GM18951 (cell line): ENCODE measurements around the gene MED13L.

Experiments
- POLR2A ChIP-seq: IDR thresholded peaks from 4 replicates; pipeline ENCODE4 v1.6.1; 2011; ENCODE audit warnings: mild to moderate bottlenecking; ENCODE audit not compliant: insufficient read length, insufficient read depth; ENCODE audit errors: extremely low read depth
- in situ Hi-C: fragments of 300-500 bp; cut with MboI; formaldehyde crosslinking; loops from one replicate; pipeline ENCODE4 v1.12.0; 2022; ENCODE audit warnings: low sequenced_read_pairs, mixed read lengths, inconsistent platforms; ENCODE audit not compliant: unreplicated experiment

The MED13L gene

DNA sequence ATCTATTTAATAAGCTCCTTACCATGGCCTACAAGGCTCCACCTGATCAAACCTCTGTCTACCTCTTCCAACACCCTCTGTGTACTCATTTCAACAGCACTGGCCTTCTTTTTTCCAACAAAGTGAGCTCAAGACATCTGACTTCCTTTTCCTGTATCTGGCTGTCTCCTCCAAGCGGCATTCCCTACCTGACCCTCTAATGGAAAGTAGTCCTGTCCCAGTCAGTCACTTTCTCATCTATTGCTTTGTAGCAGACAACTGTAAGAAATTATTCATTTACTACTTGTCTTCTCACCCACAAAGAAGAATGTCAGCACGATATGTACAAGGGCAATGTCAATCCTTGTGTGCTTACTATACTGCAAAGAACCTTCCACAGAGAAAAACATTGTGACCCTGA, 149.6 kb downstream of the MED13L start:
- in situ Hi-C loops: no loop called here
- no peak for TF ChIP-seq POLR2A

DNA sequence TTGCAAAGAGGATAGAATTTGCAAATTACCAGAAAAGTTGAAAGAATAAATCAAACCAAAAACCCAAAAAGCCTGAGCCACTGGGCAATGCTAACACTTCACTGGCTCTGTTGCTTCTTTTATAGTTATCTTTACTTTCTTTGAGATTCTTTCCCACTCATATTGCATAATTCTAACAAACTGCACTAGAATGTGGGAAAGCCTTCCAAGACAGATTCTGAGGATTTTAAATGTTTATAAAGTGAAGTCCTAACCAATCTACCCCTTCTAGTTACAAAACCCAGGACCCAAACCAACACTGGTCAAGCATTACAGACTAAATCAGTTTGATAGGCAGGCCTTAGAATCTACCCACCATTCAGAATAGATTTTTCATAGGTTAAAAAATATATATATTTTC, 150.9 kb downstream of the MED13L start:
- no peak for TF ChIP-seq POLR2A
- in situ Hi-C loops: no loop called here

DNA sequence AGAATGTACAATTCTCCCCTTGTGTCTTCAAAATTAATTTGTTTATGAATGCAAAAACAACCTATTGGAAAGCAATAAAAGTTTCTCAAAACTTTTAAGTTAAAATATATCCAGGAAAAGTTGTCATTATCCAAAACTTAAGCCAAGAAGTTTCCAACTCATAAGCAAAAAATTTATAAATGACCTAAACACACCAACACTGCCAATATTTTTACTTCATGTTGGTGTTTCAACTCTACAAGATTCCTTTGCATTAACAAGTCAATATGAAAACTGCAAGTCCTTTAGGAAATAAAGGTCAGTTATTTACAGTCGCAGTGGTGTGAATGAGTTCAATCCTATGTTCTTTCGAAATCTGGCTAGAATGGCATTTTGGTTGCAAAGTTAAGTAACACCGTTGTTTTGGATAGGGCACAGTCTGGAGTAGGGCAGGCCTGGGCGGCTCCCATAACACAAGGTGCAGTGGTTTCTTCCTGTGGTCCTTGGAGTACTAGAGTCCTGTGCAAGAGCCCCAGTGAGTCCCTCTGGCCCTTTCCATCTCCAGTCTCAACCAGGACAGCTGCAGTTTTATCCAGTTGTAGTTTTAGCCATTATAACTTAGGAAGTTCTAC, 151.4 kb downstream of the MED13L start:
- in situ Hi-C loops: no loop called here
- no peak for TF ChIP-seq POLR2A

DNA sequence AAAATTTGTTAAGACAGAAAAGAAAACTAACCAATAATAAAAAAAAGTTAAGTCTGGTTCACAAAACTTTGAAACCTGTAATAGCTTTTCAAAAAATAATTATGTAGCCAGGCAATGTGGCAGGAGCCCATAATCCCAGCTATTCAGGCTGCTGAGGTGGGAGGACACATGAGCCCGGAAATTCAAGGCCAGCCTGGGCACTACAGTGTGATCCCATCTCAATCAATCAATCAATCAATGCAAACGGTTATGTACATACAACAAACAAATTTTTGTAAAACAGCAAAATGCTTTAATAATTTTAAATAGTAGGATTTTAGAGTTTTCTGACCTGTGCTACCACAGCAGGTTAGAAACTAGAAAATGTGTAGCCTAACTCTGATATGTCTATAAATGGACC, 152.4 kb downstream of the MED13L start:
- TF ChIP-seq POLR2A: no peak
- in situ Hi-C loops: no loop called here

DNA sequence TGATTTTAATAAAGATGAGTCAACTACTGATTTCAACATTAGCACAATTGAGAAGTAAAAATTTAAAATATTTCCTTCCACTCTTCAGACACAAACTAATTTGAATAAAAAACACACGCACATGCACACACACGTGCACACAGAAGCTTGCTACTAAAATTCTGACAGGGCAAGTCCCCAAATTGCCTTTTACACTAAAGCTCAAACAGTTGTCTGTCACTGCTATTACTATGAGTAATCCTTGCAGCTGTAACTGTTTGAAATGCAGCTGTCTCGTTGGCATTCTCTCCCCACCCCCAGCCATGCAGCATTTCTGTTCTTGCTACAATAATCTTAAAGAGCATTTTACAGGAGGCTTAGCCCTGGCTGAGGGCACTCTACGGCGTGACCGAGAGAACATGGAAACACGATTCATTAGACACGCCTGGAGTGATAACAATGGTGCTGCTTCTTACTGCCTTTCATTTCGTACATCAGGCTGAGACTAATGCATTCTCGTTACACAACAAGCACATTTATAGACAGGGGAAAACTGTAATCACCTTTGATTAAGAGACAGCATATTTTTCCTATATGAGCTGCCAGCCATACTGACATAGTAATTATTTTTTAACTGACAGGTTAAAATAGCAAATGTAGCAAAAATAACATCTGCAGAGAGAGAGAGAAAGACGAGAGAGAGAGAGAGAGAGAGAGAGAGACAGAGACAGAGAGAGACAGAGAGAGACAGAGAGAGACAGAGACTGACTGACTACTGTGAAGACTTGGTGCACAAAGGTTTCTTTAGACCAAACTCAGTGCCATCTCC, 153.8 kb downstream of the MED13L start:
- no peak for TF ChIP-seq POLR2A
- in situ Hi-C loops: no loop called here

DNA sequence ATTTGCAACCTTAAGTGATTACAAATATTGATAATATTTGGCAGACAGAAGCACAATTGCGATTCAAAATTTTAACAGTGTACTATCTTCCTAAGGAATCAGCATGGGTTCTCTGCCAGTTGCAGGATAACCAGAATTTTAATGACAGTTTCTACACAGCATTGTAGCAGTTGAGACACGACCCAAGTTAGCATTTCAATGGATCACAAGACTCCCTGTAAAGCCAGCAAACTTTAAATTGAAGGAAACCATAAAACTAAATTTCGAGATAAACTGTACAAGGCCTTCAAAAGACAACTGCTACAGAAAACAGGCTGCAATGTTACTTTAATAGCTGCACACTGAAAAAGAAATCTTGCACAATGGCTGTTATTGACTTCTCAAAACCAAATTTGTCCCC, 154.9 kb downstream of the MED13L start:
- in situ Hi-C loops: no loop called here

DNA sequence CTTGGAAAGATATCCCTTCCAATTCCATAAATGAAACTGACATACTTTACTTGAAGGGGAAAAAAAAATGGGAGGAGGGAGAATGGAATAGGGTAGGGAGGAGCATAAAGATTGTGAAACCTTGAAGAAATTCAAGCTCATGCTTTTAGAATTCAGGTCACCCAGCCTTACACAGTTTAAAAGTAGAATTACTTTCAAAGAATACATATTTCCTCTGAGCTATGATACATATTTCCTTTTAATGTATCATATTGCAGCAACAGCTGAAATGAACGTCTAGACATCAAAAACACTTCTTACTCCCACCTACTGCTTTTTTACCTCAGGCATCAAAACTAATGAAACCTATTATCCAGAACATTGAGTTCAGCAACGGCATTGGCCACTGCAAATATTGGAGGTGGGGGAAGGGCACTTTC, 156.0 kb downstream of the MED13L start:
- no peak for TF ChIP-seq POLR2A
- in situ Hi-C loops: no loop called here

More for the DNA sequence above, 154.9 kb downstream of the MED13L start:
- no peak for TF ChIP-seq POLR2A

DNA sequence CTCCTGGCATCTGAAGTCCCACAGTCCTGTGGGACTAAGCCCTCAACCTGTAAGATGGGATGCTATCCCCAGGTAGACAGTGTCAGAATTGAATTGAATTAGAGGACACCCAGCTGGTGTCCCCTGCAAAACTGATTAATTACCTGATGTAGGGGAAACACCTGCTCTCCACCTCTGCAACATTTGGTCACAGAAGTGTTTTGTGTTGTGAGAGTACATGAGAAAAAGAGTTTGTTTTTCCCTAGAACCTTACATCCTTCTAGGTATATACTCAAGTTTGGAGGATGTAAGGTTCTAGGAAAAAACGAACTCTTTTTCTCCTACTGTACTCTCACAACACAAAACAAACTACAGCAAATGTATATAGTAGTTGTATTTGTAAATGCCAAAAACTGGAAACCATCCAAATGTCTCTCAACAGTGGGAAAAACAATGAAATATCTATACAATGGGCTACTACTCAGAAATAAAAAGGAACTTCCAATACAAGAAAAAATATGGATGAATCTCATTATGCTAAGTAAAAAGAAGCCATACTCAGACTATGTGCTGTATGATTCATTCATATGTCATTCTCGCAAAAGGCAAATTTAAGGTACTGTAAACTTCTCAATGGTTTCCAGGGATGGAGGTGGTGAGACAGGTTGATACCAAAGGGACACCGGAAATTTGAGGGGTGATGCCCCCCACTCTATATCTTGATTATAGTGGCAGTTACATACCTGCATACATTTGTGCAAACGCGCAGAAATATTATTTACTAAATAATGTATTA, 160.7 kb downstream of the MED13L start:
- in situ Hi-C loops: no loop called here
- no peak for TF ChIP-seq POLR2A

DNA sequence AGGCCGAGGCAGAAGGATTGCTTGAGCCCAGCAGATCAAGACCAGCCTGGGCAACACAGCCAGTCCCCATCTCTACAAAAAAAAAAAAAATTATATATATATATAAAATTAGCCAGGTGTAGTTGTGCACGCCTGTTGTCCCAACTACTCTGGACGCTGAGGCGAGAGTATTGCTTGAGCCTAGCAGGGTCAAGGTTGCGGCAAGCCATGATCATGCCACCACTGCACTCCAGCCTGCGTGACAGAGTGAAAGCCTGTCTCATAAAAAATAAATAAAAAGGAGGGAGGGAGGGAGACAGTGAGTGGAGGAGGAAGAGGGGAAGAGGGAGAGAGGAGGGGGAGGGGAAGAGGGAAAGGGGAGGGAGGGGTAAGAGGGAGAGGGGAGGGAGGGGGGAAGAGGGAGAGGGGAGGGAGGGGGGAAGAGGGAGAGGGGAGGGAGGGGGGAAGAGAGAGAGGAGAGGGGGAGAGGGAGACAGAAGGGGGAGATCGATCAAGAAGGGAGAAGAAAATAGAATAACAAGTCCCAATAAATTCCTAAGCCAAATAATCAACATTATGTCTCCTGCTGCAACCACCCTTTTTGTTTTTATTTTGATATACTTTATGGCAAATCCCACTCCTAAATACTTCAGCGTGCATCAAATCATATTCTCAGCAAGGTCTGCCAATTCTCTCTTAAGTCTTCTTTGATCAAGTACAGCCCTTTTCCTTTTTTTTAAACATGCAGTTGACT, 163.9 kb downstream of the MED13L start:
- no peak for TF ChIP-seq POLR2A
- in situ Hi-C loops: no loop called here

DNA sequence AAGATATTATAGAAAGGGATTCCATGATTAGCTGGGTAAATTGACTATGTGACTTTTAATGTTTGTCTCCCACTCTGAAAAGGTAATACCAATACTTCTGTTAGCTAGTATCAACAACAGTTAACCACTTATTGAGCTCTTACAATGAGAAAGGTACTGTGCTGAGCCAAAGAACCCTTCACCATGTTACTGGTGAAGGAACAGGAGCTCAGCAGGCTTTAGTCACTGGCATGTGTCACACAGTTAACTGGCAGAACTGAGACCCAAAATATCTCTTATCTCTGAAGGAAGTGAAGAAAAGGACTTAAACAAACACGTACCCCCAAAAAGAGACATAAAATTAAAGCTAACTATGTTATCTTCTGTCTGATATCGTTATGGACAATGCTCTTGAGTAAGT, 170.6 kb downstream of the MED13L start:
- in situ Hi-C loops: no loop called here

DNA sequence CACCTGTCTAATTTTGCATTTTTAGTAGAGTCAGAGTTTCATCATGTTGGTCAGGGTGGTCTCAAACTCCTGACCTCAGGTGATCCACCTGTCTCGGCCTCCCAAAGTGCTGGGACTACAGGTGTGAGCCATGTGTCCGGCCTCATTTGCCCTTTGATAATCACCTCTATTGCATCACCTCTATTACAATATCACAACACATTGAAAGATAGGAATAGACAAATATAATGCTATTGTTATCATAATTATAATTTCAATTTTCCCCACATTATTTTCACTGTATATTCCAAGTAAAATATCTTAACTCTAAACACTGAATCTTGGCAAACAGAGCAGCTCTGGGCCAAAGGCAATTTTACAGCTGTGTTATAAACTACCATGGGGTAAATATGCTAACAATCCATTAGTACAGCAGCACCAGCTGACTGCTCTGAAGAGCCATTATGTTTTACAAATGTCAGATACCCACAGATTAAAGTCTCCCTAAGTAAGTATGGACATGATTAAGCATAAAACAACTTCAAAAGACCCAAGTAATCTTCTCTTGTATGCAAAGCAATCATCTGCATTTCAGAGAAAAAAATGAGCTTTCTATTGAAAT, 173.2 kb downstream of the MED13L start:
- no peak for TF ChIP-seq POLR2A
- in situ Hi-C loops: no loop called here

More for the DNA sequence above, 170.6 kb downstream of the MED13L start:
- no peak for TF ChIP-seq POLR2A

DNA sequence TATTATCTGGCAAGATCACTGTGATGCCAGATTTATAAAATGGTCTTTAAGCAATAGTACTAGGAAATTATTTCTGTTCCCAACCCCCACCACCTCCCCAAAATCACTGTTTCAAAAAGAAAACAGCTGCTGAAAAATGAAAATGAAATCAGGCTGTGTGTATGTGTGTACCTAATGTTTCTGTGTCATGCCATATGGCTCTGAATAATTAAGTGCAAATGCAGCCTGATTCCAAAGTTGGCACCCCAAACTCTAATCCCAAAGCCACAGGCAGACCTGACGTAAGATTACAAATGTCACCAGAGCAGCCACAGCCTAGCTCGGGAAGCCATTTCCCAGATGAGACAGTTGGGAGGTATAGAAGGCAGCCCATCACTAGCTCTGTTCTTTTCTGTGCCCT, 175.5 kb downstream of the MED13L start:
- TF ChIP-seq POLR2A: no peak
- in situ Hi-C loops: no loop called here
